ENCODE results near the gene INHA.

- TF ChIP-seq TEAD4 (IDR thresholded peaks at IDR 0.05) (no peak), EP300 (IDR thresholded peaks at IDR 0.05; ENCODE audit: borderline replicate concordance) (no peak), MAX (IDR thresholded peaks at IDR 0.05) (no peak), REST (IDR thresholded peaks at IDR 0.05; ENCODE audit: low read depth) (no peak), NFIC (IDR thresholded peaks at IDR 0.05) (no peak), RAD21 (IDR thresholded peaks at IDR 0.05; ENCODE audit: low read depth) (no peak), TAF1 (IDR thresholded peaks at IDR 0.05; ENCODE audit: low read depth) (no peak)
Measured at GRCh38 chr2:219539926-219540678, 32.0 kb upstream of the INHA start.

Measured in Ishikawa (cell line).